K562 (cell line): ENCODE data around the gene PHTF1. TPM values are rescaled to one million over a fixed set of nuclear protein-coding genes. Genes with fewer than 3 reads are reported as not detected.

Experiments used
- CBX3 ChIP-seq, 2 experiments: IDR thresholded peaks; 1 replicate in 1 of 2; 2 replicates in 1 of 2; pipeline ENCODE4 v1.6.1; 2012; ENCODE audit warnings: inconsistent platforms in 2 of 2, low read length in 2 of 2, borderline replicate concordance in 1 of 2, control low read depth in 1 of 2
- CC2D1A ChIP-seq: fragments of 450-650 bp; IDR thresholded peaks from 2 replicates; pipeline ENCODE4 v1.6.1; 2017; ENCODE audit warnings: mild to moderate bottlenecking
- CHD4 ChIP-seq: fragments of 200-600 bp; sonication (generic); IDR thresholded peaks from 3 replicates; pipeline ENCODE4 v1.6.1; 2012; ENCODE audit warnings: low read depth, mild to moderate bottlenecking, mixed read lengths, low read length, inconsistent platforms; ENCODE audit not compliant: insufficient read depth, insufficient replicate concordance, poor library complexity, severe bottlenecking
- EP300 ChIP-seq: IDR thresholded peaks from 2 replicates; pipeline ENCODE4 v1.6.1; 2012; ENCODE audit warnings: low read length, improper control_type of control experiment
- JUNB ChIP-seq: fragments of 450-650 bp; formaldehyde crosslinking; conservative IDR thresholded peaks from 2 replicates; pipeline ENCODE4 v1.4.0; 2020; ENCODE audit warnings: mild to moderate bottlenecking
- NCOR1 ChIP-seq: fragments of 450-650 bp; IDR thresholded peaks from 2 replicates; pipeline ENCODE4 v1.6.1; 2016; ENCODE audit warnings: mild to moderate bottlenecking, moderate library complexity
- NFE2 ChIP-seq: IDR thresholded peaks from 2 replicates; pipeline ENCODE4 v1.6.1; 2014; ENCODE audit warnings: antibody characterized with exemption, low read depth
- PKNOX1 ChIP-seq: fragments of 450-650 bp; IDR thresholded peaks from 2 replicates; pipeline ENCODE4 v1.6.1; 2016
- PYGO2 ChIP-seq: fragments of 450-650 bp; IDR thresholded peaks from 2 replicates; pipeline ENCODE4 v1.6.1; 2016; ENCODE audit warnings: mild to moderate bottlenecking, missing genetic modification characterization, moderate library complexity, missing compliant biosample characterization
- RBBP5 ChIP-seq: fragments of 200-600 bp; sonication (generic); IDR thresholded peaks from 2 replicates; pipeline ENCODE4 v1.6.1; 2012; ENCODE audit warnings: borderline replicate concordance, mild to moderate bottlenecking, low read length, control low read depth, inconsistent platforms; ENCODE audit not compliant: insufficient read depth, poor library complexity, severe bottlenecking
- SNRNP70 ChIP-seq: fragments of 200-400 bp; formaldehyde crosslinking; optimal IDR thresholded peaks from 2 replicates; pipeline ENCODE3; 2017; ENCODE audit warnings: low read depth, low read length
- TCF3 ChIP-seq: sonication (generic); formaldehyde crosslinking; IDR thresholded peaks from 2 replicates; pipeline ENCODE4 v1.4.0; 2020; ENCODE audit warnings: mild to moderate bottlenecking, missing genetic modification reagents
- ZNF318 ChIP-seq, 2 experiments: fragments of 450-650 bp; IDR thresholded peaks; 2 replicates each; pipeline ENCODE4 v1.6.1; 2016; ENCODE audit warnings: mild to moderate bottlenecking in 2 of 2, borderline replicate concordance in 1 of 2, low read depth in 1 of 2, moderate library complexity in 1 of 2
- ZNF696 ChIP-seq: fragments of 250-450 bp; sonication (Bioruptor Pico); conservative IDR thresholded peaks from 2 replicates; pipeline ENCODE4 v1.4.0; 2020; ENCODE audit warnings: mild to moderate bottlenecking, moderate library complexity
- polyA plus RNA-seq, 8 experiments: library from polyadenylated mRNA; depleted of rRNA in 4 of 8; stranded (reverse) in 5 of 8; unstranded in 3 of 8; fragments of >200 nt; fragmentation: Nextera tagmentation in 2 of 8; fragmentation: Illumina TruSeq in 1 of 8; extraction: Ambion mirVana in 2 of 8; extraction: Trizol in 1 of 8; gene quantifications; 2 replicates each; pipeline versions ENCODE4 v1.2.1 to v1.2.3, GENCODE V29; 2011 to 2014; ENCODE audit warnings: inconsistent platforms in 1 of 8, missing spikeins in 1 of 8
- total RNA-seq, 7 experiments: library from RNA; depleted of rRNA in 6 of 7; stranded (reverse); fragments of >200 nt in 6 of 7; fragmentation: Illumina TruSeq in 2 of 7; extraction: Trizol in 2 of 7; gene quantifications; 2 replicates each; pipeline versions ENCODE4 v1.2.1 to v1.2.3, GENCODE V29; 2011 to 2021; ENCODE audit warnings: low replicate concordance in 1 of 7
- TF ChIP-seq, protein P1 (sequence below): fragments of 250-450 bp; sonication (Bioruptor Pico); IDR thresholded peaks from 2 replicates; pipeline ENCODE4 v1.9.0; 2021; ENCODE audit warnings: mild to moderate bottlenecking
- TF ChIP-seq, protein P2 (sequence below): fragments of 450-650 bp; IDR thresholded peaks from one replicate; pipeline ENCODE4 v1.6.1; 2018; ENCODE audit warnings: mild to moderate bottlenecking, moderate library complexity; ENCODE audit not compliant: partially characterized antibody

Gene PHTF1
- total and polyA plus RNA-seq, 9 of the 15 experiments (the other 6 are each of a cell fraction or from before 2014, with no cell fraction given), result 8.4 to 36.2 (median 23.0) TPM

- TF ChIP-seq ZNF318 (IDR thresholded peaks at IDR 0.05; ENCODE audit: borderline replicate concordance in 1 of 2, low read depth in 1 of 2), result peak in 1 of 2 experiments; percentile 57; a peak in 1 of 4 replicates
- TF ChIP-seq PYGO2 (tag), result no peak
- peak; percentile 85 for TF ChIP-seq NFE2
- peak; percentile 75 for TF ChIP-seq EP300
- TF ChIP-seq PKNOX1, result 0 out of 2 replicates have a peak, but pooled peaks have one; percentile 22
- TF ChIP-seq, protein P1, sequence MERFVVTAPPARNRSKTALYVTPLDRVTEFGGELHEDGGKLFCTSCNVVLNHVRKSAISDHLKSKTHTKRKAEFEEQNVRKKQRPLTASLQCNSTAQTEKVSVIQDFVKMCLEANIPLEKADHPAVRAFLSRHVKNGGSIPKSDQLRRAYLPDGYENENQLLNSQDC (CRISPR knock-in tag), result no peak
- TF ChIP-seq, protein P2, sequence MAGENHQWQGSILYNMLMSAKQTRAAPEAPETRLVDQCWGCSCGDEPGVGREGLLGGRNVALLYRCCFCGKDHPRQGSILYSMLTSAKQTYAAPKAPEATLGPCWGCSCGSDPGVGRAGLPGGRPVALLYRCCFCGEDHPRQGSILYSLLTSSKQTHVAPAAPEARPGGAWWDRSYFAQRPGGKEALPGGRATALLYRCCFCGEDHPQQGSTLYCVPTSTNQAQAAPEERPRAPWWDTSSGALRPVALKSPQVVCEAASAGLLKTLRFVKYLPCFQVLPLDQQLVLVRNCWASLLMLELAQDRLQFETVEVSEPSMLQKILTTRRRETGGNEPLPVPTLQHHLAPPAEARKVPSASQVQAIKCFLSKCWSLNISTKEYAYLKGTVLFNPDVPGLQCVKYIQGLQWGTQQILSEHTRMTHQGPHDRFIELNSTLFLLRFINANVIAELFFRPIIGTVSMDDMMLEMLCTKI, result no peak
- TF ChIP-seq CC2D1A, result peak; percentile 51; the same call in 1 of the 2 replicates
- no peak for TF ChIP-seq ZNF696 (CRISPR knock-in tag)
- no peak for TF ChIP-seq CHD4
- TF ChIP-seq NCOR1, result no peak
- no peak for TF ChIP-seq JUNB
- TF ChIP-seq CBX3 (IDR thresholded peaks at IDR 0.05; ENCODE audit: borderline replicate concordance in 1 of 2, low read length in 2 of 2), result no peak
- TF ChIP-seq TCF3 (CRISPR knock-in tag), result no peak
- no peak for TF ChIP-seq RBBP5
- no peak for TF ChIP-seq SNRNP70
These were observed 100.3 kb downstream of the PHTF1 start (continued) for GRCh38 chr1:113659035-113659434.
